HCEC 1CT (cell line): ENCODE results near the gene COMTD1.
"Not testable (repeated sequence)": the region's sequence is repeated elsewhere in the genome, so short reads cannot be mapped to it uniquely, and the experiment has no call there.

ENCODE experiments used
- DNase-seq: peaks from one replicate; pipeline ENCODE4 v3.0.0-alpha.2; 2017

COMTD1 gene

DNA sequence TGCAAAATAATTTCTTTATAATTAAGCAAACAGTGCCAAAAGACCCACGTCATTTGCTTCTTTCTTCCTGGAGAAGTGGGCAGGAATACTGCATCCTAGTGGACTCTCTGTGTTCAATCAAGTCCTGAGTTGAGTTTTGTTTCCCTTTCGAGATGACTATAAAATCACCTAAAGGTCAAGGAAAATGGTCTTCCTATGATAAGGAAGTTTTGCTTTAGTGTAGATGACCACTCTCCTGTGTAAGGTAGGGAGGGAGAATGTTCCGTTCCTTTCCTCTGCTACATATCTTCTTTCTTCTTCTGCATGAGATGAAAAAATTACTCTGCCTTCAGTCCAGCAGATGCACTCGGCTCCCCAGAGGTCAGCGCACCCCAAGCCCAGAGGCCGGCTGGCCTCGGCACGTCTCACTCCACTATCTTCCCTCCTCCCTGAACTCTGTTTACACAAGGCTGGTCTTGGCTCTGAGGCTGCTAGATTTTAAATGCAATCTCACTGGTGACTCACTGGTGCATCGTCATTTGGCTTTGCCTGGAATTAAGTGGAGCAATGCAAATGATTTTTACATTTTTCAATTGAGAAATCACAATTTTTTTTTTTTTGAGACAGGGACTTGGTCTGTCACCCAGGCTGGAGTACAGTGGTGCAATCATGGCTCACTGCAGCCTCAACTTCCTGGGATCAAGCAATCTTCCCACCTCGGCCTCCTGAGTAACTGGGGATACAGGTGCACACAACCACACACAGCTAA, 43.8 kb downstream of the COMTD1 start:
- peak; percentile 95 for DNase-seq

DNA sequence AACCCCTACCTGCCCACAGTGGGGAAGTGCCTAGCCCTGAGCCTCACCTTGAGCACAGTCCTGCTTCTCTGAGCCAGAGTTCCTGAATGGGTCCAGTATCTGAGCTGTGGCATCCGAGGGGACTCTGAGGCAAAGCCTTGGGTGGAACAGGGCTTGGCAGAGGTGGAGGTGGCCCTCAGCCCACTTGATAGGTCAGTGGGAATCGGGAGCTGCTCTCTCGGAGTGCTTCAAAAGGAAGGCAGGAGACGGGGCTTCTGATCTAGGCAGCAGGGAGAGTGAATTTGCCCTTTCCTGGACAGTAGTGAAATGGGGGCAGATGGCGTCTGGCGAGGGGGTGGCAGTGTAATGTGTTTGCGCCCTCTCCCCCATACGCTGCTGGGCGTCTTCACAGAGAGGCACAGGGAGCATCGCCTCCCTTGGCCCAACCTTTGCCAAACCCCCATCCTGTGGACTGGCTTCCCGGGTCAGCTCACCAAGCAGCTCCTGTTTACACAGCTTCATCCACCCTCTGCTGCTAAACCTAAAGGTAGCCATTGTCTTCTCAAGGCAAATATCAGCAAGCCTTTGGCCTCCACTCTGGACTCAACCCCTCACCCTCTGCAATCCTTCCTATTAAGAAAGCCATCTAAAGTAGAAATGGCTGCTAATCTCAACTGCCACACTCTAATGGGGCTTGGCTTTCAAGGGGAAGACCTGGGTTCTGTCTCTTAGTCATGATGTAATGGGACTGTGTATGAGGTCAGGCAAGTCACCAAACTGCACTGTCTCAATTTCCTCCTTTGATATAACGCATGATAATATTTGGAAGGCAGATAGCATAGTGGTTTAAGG, 46.3 kb downstream of the COMTD1 start:
- no peak for DNase-seq

GRCh38 chr10:75188522-75188921, 47.2 kb downstream of the COMTD1 start:
- not testable (repeated sequence) for DNase-seq

DNA sequence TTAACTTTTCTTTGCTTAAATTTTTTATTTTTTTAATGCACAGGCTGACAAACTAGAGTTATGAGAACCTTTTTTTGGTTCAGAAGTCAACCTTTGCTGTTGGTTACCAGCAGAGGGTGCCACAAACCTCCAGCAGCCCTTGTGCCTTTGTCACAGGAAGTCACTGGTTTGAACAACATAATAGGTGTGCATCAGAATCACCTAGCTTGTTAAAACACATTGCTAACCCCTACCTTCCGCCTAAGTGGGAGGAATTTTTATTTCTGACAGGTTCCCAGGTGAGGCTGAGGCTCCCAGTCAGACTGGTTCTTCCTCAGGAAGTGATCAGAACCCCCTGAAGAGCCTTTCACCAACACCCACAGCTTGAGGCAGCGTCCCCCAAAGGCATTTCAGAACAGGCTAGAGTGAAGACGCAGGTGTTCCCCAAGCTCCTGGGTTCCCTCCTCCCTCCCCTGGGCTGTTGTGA, 47.8 kb downstream of the COMTD1 start:
- peak; percentile 52 for DNase-seq

DNA sequence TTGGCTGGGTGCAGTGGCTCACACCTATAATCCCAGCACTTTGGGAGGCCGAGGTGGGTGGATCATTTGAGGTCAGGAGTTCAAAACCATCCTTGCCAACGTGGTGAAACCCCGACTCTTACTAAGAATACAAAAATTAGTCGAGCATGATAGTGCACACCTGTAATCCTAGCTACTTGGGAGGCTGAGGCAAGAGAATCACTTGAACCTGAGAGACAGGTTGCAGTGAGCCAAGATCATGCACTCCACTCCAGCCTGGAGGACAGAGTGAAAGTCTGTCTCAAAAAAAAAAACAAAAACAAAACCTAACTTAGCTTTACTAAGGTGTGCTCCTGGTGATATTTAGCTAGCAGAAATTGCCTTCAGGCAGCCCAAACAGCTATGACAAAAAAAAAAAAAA, 49.4 kb downstream of the COMTD1 start:
- no peak for DNase-seq
